ENCODE measurements around the gene SPHK2. TPM values are rescaled to one million over a fixed set of nuclear protein-coding genes. Genes with fewer than 3 reads are reported as not detected.

SPHK2 gene
- total RNA-seq, 2 experiments from 2014 or later = 18.2 to 33.3 TPM

DNA sequence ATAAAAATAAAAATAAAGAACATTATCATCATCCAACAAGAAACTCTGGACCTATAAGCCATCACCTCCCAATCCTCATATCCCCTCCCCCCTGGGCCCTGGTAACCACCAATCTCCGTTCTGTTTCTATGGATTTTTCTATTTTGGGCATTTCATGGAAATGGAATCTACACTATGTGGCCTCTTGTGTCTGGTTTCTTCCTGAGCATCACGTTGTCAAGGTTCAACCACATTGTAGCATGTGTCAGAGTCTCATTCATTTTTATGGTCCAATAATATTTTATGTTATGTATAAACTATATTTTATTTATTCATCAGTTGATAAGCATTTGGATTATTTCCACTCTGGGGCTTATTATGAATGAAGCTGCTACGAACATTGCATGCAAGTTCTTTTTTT lies 40.4 kb upstream of the SPHK2 start:
- peaks cover 6% of the 10 kb centered on the region for H3K4me1 ChIP-seq (ENCODE audit: insufficient read depth, low read length, poor library complexity, severe bottlenecking)
- H3K4me2 ChIP-seq (ENCODE audit: low read length) = no peak overlapping the region
- intact Hi-C loops (cut with micrococcal nuclease; ENCODE audit: unreplicated experiment) = no loop called here
- POLR2A ChIA-PET = interaction anchor here (0.6 kb wide), 1 partner anchor 70 kb away, joined by 5 read pairs; no protein-coding TSS in a partner anchor
- CTCF ChIA-PET (ENCODE audit: unreplicated experiment) = no interaction called here
- no peak overlapping the region for H3K4me3 ChIP-seq (ENCODE audit: low read depth, low read length, poor library complexity, severe bottlenecking)
- no peak for TF ChIP-seq EZH2phosphoT487 (IDR thresholded peaks at IDR 0.05; ENCODE audit: borderline replicate concordance, low read depth, low read length)
- TF ChIP-seq, protein P1, sequence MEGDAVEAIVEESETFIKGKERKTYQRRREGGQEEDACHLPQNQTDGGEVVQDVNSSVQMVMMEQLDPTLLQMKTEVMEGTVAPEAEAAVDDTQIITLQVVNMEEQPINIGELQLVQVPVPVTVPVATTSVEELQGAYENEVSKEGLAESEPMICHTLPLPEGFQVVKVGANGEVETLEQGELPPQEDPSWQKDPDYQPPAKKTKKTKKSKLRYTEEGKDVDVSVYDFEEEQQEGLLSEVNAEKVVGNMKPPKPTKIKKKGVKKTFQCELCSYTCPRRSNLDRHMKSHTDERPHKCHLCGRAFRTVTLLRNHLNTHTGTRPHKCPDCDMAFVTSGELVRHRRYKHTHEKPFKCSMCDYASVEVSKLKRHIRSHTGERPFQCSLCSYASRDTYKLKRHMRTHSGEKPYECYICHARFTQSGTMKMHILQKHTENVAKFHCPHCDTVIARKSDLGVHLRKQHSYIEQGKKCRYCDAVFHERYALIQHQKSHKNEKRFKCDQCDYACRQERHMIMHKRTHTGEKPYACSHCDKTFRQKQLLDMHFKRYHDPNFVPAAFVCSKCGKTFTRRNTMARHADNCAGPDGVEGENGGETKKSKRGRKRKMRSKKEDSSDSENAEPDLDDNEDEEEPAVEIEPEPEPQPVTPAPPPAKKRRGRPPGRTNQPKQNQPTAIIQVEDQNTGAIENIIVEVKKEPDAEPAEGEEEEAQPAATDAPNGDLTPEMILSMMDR (conservative IDR thresholded peaks at IDR 0.05; ENCODE audit: low read length) = no peak
- no peaks in the 10 kb centered on the region for H4K20me1 ChIP-seq (ENCODE audit: insufficient read depth, low read length)
- BruUV-seq (replicated peaks) = no TSS peak
- no peaks in the 10 kb centered on the region for H3K36me3 ChIP-seq (ENCODE audit: insufficient read depth, low read length)
- H3K9me2 ChIP-seq (ENCODE audit: insufficient read depth, low read length) = no peaks in the 10 kb centered on the region
- no peak overlapping the region for H2AFZ ChIP-seq (ENCODE audit: low read length)
- no peaks in the 10 kb centered on the region for H3K9me3 ChIP-seq (ENCODE audit: low read length)
- DNase-seq (ENCODE audit: low spot score) = no peak
- no peak overlapping the region for H3K27ac ChIP-seq (ENCODE audit: low read depth, low read length, poor library complexity, severe bottlenecking)
- no peaks in the 10 kb centered on the region for H3K79me2 ChIP-seq (ENCODE audit: insufficient read depth, low read depth, low read length)

DNA sequence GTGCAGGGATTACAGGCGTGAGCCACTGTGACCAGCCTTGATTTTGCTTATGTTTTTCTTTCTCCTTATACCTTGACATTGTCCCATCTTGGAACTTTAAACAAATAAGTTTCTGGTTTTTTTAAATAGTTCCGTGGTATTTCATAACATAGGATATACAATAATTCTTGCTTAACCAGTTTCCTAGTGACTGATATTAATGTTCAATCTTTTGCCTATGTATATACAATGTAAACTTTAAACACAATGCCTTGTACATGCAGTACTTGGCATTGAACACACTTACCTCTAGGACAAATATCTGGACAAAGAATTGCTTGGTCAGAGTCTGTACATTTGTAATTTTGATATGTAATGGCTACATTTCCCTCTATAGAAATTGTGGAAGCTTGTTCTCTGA lies 37.1 kb upstream of the SPHK2 start:
- intact Hi-C loops (cut with micrococcal nuclease; ENCODE audit: unreplicated experiment) = no loop called here
- no peak overlapping the region for H3K4me3 ChIP-seq (ENCODE audit: low read depth, low read length, poor library complexity, severe bottlenecking)
- H3K4me1 ChIP-seq (ENCODE audit: insufficient read depth, low read length, poor library complexity, severe bottlenecking) = peaks cover 4% of the 10 kb centered on the region
- no peaks in the 10 kb centered on the region for H3K36me3 ChIP-seq (ENCODE audit: insufficient read depth, low read length)
- no peaks in the 10 kb centered on the region for H3K79me2 ChIP-seq (ENCODE audit: insufficient read depth, low read depth, low read length)
- ChIA-PET CTCF (ENCODE audit: unreplicated experiment) (no interaction called here), POLR2A (no interaction called here)
- BruUV-seq (replicated peaks) = no TSS peak
- H4K20me1 ChIP-seq (ENCODE audit: insufficient read depth, low read length) = no peaks in the 10 kb centered on the region
- H3K4me2 ChIP-seq (ENCODE audit: low read length) = no peak overlapping the region
- no peak overlapping the region for H2AFZ ChIP-seq (ENCODE audit: low read length)
- no peak for DNase-seq (ENCODE audit: low spot score)
- no peaks in the 10 kb centered on the region for H3K9me3 ChIP-seq (ENCODE audit: low read length)
- no peaks in the 10 kb centered on the region for H3K9me2 ChIP-seq (ENCODE audit: insufficient read depth, low read length)
- TF ChIP-seq EZH2phosphoT487 (IDR thresholded peaks at IDR 0.05; ENCODE audit: borderline replicate concordance, low read depth, low read length) = no peak
- TF ChIP-seq, protein P1 (conservative IDR thresholded peaks at IDR 0.05; ENCODE audit: low read length) = no peak
- H3K27ac ChIP-seq (ENCODE audit: low read depth, low read length, poor library complexity, severe bottlenecking) = no peak overlapping the region

DNA sequence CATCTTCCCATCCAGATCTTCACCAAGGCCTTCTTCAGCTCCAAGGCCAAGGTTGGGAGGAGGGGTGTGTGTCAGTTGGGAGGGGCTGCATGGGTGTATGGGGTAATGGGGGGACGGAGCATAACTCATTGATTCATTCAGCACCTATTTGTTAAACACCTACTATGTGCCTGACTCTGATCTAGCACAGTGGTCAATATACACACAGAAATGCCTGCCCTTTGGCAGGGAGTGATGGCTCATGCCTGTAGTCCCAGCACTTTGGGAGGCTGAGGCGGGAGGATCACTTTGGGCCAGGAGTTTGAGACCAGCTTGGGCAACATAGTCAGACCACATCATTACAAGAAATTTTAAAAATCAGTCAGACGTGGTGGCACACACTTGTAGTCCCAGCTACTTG lies 31.9 kb upstream of the SPHK2 start:
- ChIA-PET CTCF (ENCODE audit: unreplicated experiment) (interaction anchor here (1.7 kb wide), 1 partner anchor 94 kb away, joined by 4 read pairs; no protein-coding TSS in a partner anchor), POLR2A (no interaction called here)
- DNase-seq (ENCODE audit: low spot score) = no peak

More for the DNA sequence above, 31.9 kb upstream of the SPHK2 start:
- no peak overlapping the region for H3K4me2 ChIP-seq (ENCODE audit: low read length)
- no peak overlapping the region for H3K27ac ChIP-seq (ENCODE audit: low read depth, low read length, poor library complexity, severe bottlenecking)
- peaks cover 4% of the 10 kb centered on the region for H3K4me1 ChIP-seq (ENCODE audit: insufficient read depth, low read length, poor library complexity, severe bottlenecking)
- no peaks in the 10 kb centered on the region for H3K79me2 ChIP-seq (ENCODE audit: insufficient read depth, low read depth, low read length)
- no peaks in the 10 kb centered on the region for H3K9me2 ChIP-seq (ENCODE audit: insufficient read depth, low read length)
- no peak overlapping the region for H2AFZ ChIP-seq (ENCODE audit: low read length)
- no peaks in the 10 kb centered on the region for H3K36me3 ChIP-seq (ENCODE audit: insufficient read depth, low read length)
- no peaks in the 10 kb centered on the region for H4K20me1 ChIP-seq (ENCODE audit: insufficient read depth, low read length)
- no peak overlapping the region for H3K4me3 ChIP-seq (ENCODE audit: low read depth, low read length, poor library complexity, severe bottlenecking)
- TF ChIP-seq EZH2phosphoT487 (IDR thresholded peaks at IDR 0.05; ENCODE audit: borderline replicate concordance, low read depth, low read length) = no peak
- TF ChIP-seq, protein P1 (conservative IDR thresholded peaks at IDR 0.05; ENCODE audit: low read length) = no peak
- no peaks in the 10 kb centered on the region for H3K9me3 ChIP-seq (ENCODE audit: low read length)
- intact Hi-C loops (cut with micrococcal nuclease; ENCODE audit: unreplicated experiment) = no loop called here
- BruUV-seq (replicated peaks) = no TSS peak

Measured in OCI-LY7 (cell line).